Transverse colon (tissue), 4 donors: ENCODE results near the gene SHPK.

Experiments
- CTCF ChIP-seq, 5 experiments: fragments of 200-600 bp in 3 of 5; fragments of 450-650 bp in 2 of 5; sonication (generic) in 3 of 5; IDR thresholded peaks; 1 replicate in 2 of 5; 2 replicates in 3 of 5; pipeline ENCODE4 v1.5.1; 2016 to 2017; ENCODE audit warnings: antibody characterized with exemption in 5 of 5, inconsistent platforms in 3 of 5, mild to moderate bottlenecking in 2 of 5, moderate library complexity in 1 of 5
- POLR2A ChIP-seq: fragments of 450-650 bp; IDR thresholded peaks from one replicate; pipeline ENCODE4 v1.6.1; 2016; ENCODE audit warnings: antibody characterized with exemption, mild to moderate bottlenecking, moderate library complexity
- POLR2AphosphoS5 ChIP-seq, 3 donors: sonication (generic); formaldehyde crosslinking; IDR thresholded peaks; one replicate each; pipeline ENCODE4 v1.6.1; 2016; ENCODE audit warnings: antibody characterized with exemption in 3 of 3

GRCh38 chr17:3635474-3636153 is 436 bp downstream of the SHPK start:
- TF ChIP-seq CTCF (IDR thresholded peaks at IDR 0.05) = peak in 1 of 5 experiments; percentile 11
- no peak for TF ChIP-seq POLR2A
- peak in 2 of 3 donors; percentile 8 to 19 for TF ChIP-seq POLR2AphosphoS5 (IDR thresholded peaks at IDR 0.05)
